Thyroid gland (tissue), 4 donors: ENCODE data around the gene GPAM.

ENCODE experiments used
- CTCF ChIP-seq, 6 experiments: fragments of 200-600 bp in 3 of 6; fragments of 450-650 bp in 3 of 6; sonication (generic) in 3 of 6; IDR thresholded peaks; one replicate each; pipeline ENCODE4 v1.5.1; 2016 to 2019; ENCODE audit warnings: antibody characterized with exemption in 6 of 6, mild to moderate bottlenecking in 2 of 6, inconsistent platforms in 1 of 6, moderate library complexity in 1 of 6
- POLR2A ChIP-seq, 2 donors: fragments of 450-650 bp; IDR thresholded peaks; one replicate each; pipeline ENCODE4 v1.6.1; 2017; ENCODE audit warnings: antibody characterized with exemption in 2 of 2, mild to moderate bottlenecking in 2 of 2, moderate library complexity in 1 of 2

GRCh38 chr10:112225771-112226438 is 42.3 kb upstream of the GPAM start:
- TF ChIP-seq CTCF (IDR thresholded peaks at IDR 0.05) (no peak), POLR2A (IDR thresholded peaks at IDR 0.05) (no peak)
